Fibroblast of mammary gland (primary cell): ENCODE measurements around the gene SPANXN2.
"Not testable (repeated sequence)": the region's sequence is repeated elsewhere in the genome, so short reads cannot be mapped to it uniquely, and the experiment has no call there.

Experiments
- DNase-seq: peaks from one replicate; pipeline ENCODE4 v3.0.0-alpha.2; 2010; ENCODE audit warnings: low read depth
- H3K4me3 ChIP-seq: 2 replicates; pipeline ENCODE4 v1.5.1; 2011; ENCODE audit warnings: low read depth, mild to moderate bottlenecking, low read length, moderate library complexity; ENCODE audit not compliant: control insufficient read depth
- TF ChIP-seq, protein P1 (sequence below): conservative IDR thresholded peaks from 2 replicates; pipeline ENCODE4 v1.5.1; 2011; ENCODE audit warnings: low read depth, low read length, inconsistent platforms; ENCODE audit not compliant: control insufficient read depth, insufficient read depth

Gene SPANXN2, protein sequence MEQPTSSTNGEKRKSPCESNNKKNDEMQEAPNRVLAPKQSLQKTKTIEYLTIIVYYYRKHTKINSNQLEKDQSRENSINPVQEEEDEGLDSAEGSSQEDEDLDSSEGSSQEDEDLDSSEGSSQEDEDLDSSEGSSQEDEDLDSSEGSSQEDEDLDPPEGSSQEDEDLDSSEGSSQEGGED

DNA sequence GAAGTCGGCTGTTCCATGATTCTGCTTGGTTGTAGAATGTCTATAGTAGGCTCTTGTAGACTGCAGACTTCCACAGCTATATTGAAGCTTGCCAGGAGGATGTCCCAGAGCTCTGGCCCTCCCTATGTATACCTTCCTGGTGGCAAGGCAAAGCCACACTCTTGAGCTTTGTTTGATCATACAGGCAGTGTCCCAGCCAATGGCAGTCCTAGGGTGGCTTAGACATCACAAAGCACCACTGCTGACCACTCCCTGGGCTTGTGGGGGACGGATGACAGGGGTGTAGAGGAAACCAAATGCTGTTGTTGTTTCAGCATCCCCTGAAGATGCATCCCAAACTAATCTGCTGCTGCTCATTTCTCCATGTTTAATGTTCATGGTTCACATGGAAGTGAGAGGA lies at the start of gene SPANXN2:
SPANXN2 (minus strand) TSS at position 101 of the 400 bp plus-strand sequence; CDS start at position 17, 84 bp downstream.
- not testable (repeated sequence) for DNase-seq, H3K4me3 ChIP-seq

DNA sequence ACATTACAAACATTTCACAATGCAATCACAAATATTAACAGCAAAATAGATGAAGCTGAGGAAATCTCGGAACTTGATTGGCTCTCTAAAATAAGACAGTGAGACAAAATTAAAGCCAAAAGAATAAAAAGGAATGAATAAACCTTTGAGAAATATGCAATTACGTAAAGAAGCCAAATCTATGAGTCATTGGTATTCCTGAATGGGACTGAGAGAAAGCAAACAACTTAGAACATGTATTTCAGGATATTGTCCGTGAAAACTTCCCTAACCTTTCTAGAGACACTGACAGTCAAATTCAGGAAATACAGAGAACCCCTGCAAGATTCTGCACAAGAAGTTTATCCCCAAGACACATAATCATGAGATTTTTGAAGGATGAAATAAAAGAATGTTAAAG lies 48.4 kb upstream of the SPANXN2 start:
- DNase-seq, result peak; percentile 1
- TF ChIP-seq, protein P1, sequence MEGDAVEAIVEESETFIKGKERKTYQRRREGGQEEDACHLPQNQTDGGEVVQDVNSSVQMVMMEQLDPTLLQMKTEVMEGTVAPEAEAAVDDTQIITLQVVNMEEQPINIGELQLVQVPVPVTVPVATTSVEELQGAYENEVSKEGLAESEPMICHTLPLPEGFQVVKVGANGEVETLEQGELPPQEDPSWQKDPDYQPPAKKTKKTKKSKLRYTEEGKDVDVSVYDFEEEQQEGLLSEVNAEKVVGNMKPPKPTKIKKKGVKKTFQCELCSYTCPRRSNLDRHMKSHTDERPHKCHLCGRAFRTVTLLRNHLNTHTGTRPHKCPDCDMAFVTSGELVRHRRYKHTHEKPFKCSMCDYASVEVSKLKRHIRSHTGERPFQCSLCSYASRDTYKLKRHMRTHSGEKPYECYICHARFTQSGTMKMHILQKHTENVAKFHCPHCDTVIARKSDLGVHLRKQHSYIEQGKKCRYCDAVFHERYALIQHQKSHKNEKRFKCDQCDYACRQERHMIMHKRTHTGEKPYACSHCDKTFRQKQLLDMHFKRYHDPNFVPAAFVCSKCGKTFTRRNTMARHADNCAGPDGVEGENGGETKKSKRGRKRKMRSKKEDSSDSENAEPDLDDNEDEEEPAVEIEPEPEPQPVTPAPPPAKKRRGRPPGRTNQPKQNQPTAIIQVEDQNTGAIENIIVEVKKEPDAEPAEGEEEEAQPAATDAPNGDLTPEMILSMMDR, result no peak
- H3K4me3 ChIP-seq, result no peak overlapping the region

DNA sequence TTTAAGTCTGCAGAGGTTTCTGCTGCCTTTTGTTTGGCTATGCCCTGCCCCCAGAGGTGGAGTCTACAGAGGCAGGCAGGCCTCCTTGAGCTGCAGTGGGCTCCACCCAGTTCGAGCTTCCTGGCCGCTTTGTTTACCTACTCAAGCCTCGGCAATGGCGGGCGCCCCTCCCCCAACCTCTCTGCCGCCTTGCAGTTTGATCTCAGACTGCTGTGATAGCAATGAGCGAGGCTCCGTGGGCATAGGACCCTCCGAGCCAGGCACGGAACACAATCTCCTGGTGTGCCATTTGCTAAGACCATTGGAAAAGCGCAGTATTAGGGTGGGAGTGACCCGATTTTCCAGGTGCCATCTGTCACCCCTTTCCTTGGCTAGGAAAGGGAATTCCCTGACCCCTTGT lies 47.2 kb upstream of the SPANXN2 start:
- H3K4me3 ChIP-seq, DNase-seq: not testable (repeated sequence)

DNA sequence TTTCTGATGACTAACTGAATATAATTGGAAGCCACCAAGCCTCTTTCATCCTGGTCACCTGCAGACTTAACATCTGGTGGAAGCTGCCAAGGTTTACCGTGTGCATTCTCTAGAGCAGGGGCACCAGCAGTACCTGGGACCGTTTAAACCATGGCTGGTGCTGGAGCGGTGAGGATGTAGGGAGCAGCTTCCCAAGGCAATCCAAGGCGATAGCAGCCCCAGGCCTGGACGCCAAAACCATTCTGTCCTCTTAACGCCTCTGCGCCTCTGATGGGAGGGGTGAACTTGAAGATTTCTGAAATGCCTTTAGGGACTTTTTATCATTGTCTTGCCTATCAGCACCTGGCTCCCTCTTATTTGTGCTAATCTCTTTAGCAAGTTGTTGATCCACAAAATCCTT lies 37.3 kb upstream of the SPANXN2 start:
- DNase-seq, result no peak
- H3K4me3 ChIP-seq, result no peak overlapping the region
- TF ChIP-seq, protein P1, result no peak

DNA sequence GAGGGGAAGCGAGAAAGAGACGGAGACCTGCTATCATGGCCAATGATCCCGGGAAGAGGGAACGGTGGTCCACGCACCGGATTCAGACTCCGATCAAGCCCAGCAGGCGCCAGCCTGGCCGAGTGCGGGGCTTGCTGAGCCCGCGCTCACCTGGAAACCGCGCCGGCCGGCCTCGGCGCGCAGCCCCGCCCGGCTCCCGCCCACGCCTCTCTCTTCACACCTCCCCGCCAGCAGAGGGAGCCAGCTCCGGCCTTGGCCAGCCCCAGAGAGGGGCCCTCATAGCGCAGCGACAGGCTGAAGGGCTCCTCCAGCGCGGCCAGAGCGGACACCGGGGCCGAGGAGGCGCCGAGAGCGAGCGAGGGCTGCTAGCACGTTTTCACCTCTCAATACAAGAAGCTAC lies 36.8 kb upstream of the SPANXN2 start:
- no peak overlapping the region for H3K4me3 ChIP-seq
- DNase-seq, result no peak
- TF ChIP-seq, protein P1, result no peak

DNA sequence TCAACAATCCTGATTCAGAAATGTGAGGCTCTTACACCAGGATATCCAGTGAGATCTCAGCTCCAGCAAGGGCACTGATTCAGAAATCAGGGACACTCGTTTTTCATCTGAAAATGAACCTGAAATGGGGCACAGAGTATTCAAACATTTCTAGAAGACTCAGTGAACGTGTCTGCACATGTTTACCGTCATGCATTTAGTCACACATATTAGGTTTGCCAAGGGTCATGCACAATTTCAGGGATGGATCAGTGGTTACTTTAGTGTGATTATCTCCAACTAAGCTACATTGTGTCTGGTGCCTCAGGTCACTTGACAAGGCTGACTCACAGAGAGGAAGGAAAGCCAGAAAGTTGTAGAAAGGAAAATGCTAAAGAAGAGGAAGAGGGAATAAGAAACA lies 33.6 kb upstream of the SPANXN2 start:
- H3K4me3 ChIP-seq, result no peak overlapping the region
- DNase-seq, result no peak
- TF ChIP-seq, protein P1, result no peak

DNA sequence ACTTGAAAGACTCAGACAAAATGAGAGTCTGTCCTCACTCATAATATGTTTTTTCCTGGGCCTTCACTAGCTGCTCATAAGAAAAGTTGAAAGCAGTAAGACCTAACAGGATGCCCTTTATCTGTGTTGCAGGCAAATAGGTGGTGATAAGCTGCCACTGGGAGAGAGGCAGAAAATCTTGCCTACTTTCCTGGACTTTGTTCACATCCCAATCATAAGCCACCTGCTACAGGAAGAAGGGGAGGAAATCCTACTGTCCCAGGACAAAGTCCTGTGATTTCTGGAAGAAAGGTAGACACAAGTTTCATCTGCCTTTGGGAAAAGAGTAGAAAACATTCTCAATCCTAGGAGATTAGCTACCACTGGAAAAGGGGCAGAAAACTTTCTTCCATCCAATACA lies 13.3 kb upstream of the SPANXN2 start:
- no peak for DNase-seq
- TF ChIP-seq, protein P1, result no peak
- no peak overlapping the region for H3K4me3 ChIP-seq

DNA sequence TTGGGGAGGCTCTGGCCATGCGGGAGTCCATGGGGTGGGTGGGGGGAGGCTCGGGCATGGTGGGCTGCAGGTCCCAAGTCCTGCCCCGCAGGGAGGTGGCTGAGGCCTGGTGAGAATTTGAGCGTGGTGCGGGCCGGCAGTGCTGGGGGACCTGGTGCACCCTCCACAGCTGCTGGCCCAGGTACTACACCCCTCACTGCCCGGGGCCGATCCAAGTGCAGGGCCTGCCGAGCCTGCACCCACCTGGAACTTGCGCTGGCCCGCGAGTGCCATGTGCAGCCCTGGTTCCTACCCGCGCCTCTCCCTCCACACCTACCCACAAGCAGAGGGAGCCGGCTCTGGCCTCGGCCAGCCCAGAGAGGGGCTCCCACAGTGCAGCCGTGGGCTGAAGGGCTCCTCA lies 5.7 kb upstream of the SPANXN2 start:
- TF ChIP-seq, protein P1, result no peak
- no peak overlapping the region for H3K4me3 ChIP-seq
- no peak for DNase-seq
